ENCODE data around the gene CAPN9.

The CAPN9 gene

GRCh38 chr1:230781594-230781993, 34.4 kb downstream of the CAPN9 start:
- POLR2A ChIA-PET = no interaction called here
- no peak overlapping the region for H3K27ac ChIP-seq (ENCODE audit: extremely low read depth, low read depth, low read length)

More at GRCh38 chr1:230781594-230781993, 34.4 kb downstream of the CAPN9 start:
- Histone ChIP-seq H3K4me1 (ENCODE audit: control insufficient read depth, insufficient read depth, low read length) (no peaks in the 10 kb centered on the region), H3K36me3 (ENCODE audit: control insufficient read depth in 2 of 2, insufficient read depth in 1 of 2, low read length in 2 of 2) (no peaks in the 10 kb centered on the region), H3K4me3 (ENCODE audit: low read depth, low read length) (no peak overlapping the region), H3K9me3 (ENCODE audit: control insufficient read depth, insufficient read depth, low read depth, low read length) (no peaks in the 10 kb centered on the region)
- TF ChIP-seq ZNF654 (tag by site-specific recombination; IDR thresholded peaks at IDR 0.05; ENCODE audit: low read depth) (no peak), ZNF274 (IDR thresholded peaks at IDR 0.05; ENCODE audit: low read length) (no peak), ZNF274 (tag by site-specific recombination; IDR thresholded peaks at IDR 0.05; ENCODE audit: borderline replicate concordance) (no peak), ZNF776 (tag by site-specific recombination; IDR thresholded peaks at IDR 0.05; ENCODE audit: borderline replicate concordance) (no peak), YY2 (tag by site-specific recombination; IDR thresholded peaks at IDR 0.05) (no peak), OVOL3 (tag by site-specific recombination; IDR thresholded peaks at IDR 0.05) (no peak), ZSCAN4 (tag by site-specific recombination; IDR thresholded peaks at IDR 0.05) (no peak), PRDM4 (tag by site-specific recombination; IDR thresholded peaks at IDR 0.05) (no peak), MEIS1 (CRISPR knock-in tag; IDR thresholded peaks at IDR 0.05; ENCODE audit: borderline replicate concordance) (no peak), REST (tag by site-specific recombination; IDR thresholded peaks at IDR 0.05) (no peak), ZNF280C (tag by site-specific recombination; IDR thresholded peaks at IDR 0.05) (no peak), ZNF623 (tag by site-specific recombination; IDR thresholded peaks at IDR 0.05) (no peak), ZNF133 (tag by site-specific recombination; IDR thresholded peaks at IDR 0.05) (no peak)
- CTCF ChIA-PET = no interaction called here
